Measurements from ENCODE around the gene GAREM2.

The GAREM2 gene

GRCh38 chr2:26191316-26192159 is 18.6 kb downstream of the GAREM2 start:
- ATAC-seq: no peak
- no peaks in the 10 kb centered on the region for H3K9me3 Mint-ChIP-seq
- DNase-seq (ENCODE audit: low spot score in 2 of 2): no peak
- H3K4me3 Mint-ChIP-seq: no peak overlapping the region
- peaks cover 53% of the 10 kb centered on the region for H3K36me3 Mint-ChIP-seq
- H3K4me1 Mint-ChIP-seq: peaks cover 5% of the 10 kb centered on the region
- peak overlapping the region; percentile 69 for H3K27ac Mint-ChIP-seq

GRCh38 chr2:26193578-26194231 is 20.8 kb downstream of the GAREM2 start:
- H3K4me3 Mint-ChIP-seq: no peak overlapping the region
- no peak for DNase-seq (ENCODE audit: low spot score in 2 of 2)
- peaks cover 75% of the 10 kb centered on the region for H3K36me3 Mint-ChIP-seq
- H3K27ac Mint-ChIP-seq: peak overlapping the region; percentile 80
- peak; percentile 61 for ATAC-seq
- H3K4me1 Mint-ChIP-seq: peaks cover 5% of the 10 kb centered on the region
- no peaks in the 10 kb centered on the region for H3K9me3 Mint-ChIP-seq

GRCh38 chr2:26195040-26195984 is 22.4 kb downstream of the GAREM2 start:
- ATAC-seq: no peak
- peak overlapping the region; percentile 80 for H3K27ac Mint-ChIP-seq
- no peak for DNase-seq (ENCODE audit: low spot score in 2 of 2)
- H3K36me3 Mint-ChIP-seq: peaks cover 91% of the 10 kb centered on the region
- peaks cover 5% of the 10 kb centered on the region for H3K4me1 Mint-ChIP-seq
- no peak overlapping the region for H3K4me3 Mint-ChIP-seq
- H3K9me3 Mint-ChIP-seq: no peaks in the 10 kb centered on the region

- no peak for ATAC-seq
These were observed 24.0 kb downstream of the GAREM2 start for GRCh38 chr2:26196683-26197418.

GRCh38 chr2:26197516-26197915 is 24.6 kb downstream of the GAREM2 start:
- H3K4me1 Mint-ChIP-seq: peaks cover 5% of the 10 kb centered on the region
- DNase-seq (ENCODE audit: low spot score in 2 of 2) (no peak), ATAC-seq (no peak)
- H3K9me3 Mint-ChIP-seq: no peaks in the 10 kb centered on the region
- H3K27ac Mint-ChIP-seq: no peak overlapping the region
- H3K4me3 Mint-ChIP-seq: no peak overlapping the region
- peaks cover 96% of the 10 kb centered on the region for H3K36me3 Mint-ChIP-seq

More at GRCh38 chr2:26196683-26197418, 24.0 kb downstream of the GAREM2 start:
- H3K9me3 Mint-ChIP-seq: no peaks in the 10 kb centered on the region
- H3K36me3 Mint-ChIP-seq: peaks cover 96% of the 10 kb centered on the region
- H3K27ac Mint-ChIP-seq: no peak overlapping the region
- H3K4me1 Mint-ChIP-seq: peaks cover 5% of the 10 kb centered on the region
- no peak for DNase-seq (ENCODE audit: low spot score in 2 of 2)
- no peak overlapping the region for H3K4me3 Mint-ChIP-seq

GRCh38 chr2:26202981-26203490 is 30.1 kb downstream of the GAREM2 start:
- H3K4me3 Mint-ChIP-seq: no peak overlapping the region
- H3K36me3 Mint-ChIP-seq: peaks cover 99% of the 10 kb centered on the region
- H3K9me3 Mint-ChIP-seq: no peaks in the 10 kb centered on the region
- DNase-seq (ENCODE audit: low spot score in 2 of 2) (peak in 1 of 2 donors; percentile 26), ATAC-seq (no peak)
- peak overlapping the region; percentile 26 for H3K27ac Mint-ChIP-seq
- no peaks in the 10 kb centered on the region for H3K4me1 Mint-ChIP-seq

GRCh38 chr2:26203906-26204305 is 31.0 kb downstream of the GAREM2 start:
- H3K4me1 Mint-ChIP-seq: no peaks in the 10 kb centered on the region
- H3K36me3 Mint-ChIP-seq: peaks cover 99% of the 10 kb centered on the region
- H3K27ac Mint-ChIP-seq: peak overlapping the region; percentile 26
- ATAC-seq (no peak), DNase-seq (ENCODE audit: low spot score in 2 of 2) (peak in 1 of 2 donors; percentile 43)
- no peak overlapping the region for H3K4me3 Mint-ChIP-seq
- no peaks in the 10 kb centered on the region for H3K9me3 Mint-ChIP-seq

GRCh38 chr2:26212011-26212410 is 39.1 kb downstream of the GAREM2 start:
- no peak for ATAC-seq

GRCh38 chr2:26214759-26215158 is 41.9 kb downstream of the GAREM2 start:
- ATAC-seq (no peak), DNase-seq (ENCODE audit: low spot score in 2 of 2) (no peak)
- no peak overlapping the region for H3K4me3 Mint-ChIP-seq
- no peaks in the 10 kb centered on the region for H3K9me3 Mint-ChIP-seq
- H3K36me3 Mint-ChIP-seq: peaks cover 83% of the 10 kb centered on the region
- H3K4me1 Mint-ChIP-seq: peaks cover 8% of the 10 kb centered on the region
- no peak overlapping the region for H3K27ac Mint-ChIP-seq

More at GRCh38 chr2:26212011-26212410, 39.1 kb downstream of the GAREM2 start:
- H3K36me3 Mint-ChIP-seq: peaks cover 94% of the 10 kb centered on the region
- H3K4me1 Mint-ChIP-seq: peaks cover 5% of the 10 kb centered on the region
- H3K27ac Mint-ChIP-seq: no peak overlapping the region
- H3K9me3 Mint-ChIP-seq: no peaks in the 10 kb centered on the region
- no peak overlapping the region for H3K4me3 Mint-ChIP-seq
- DNase-seq (ENCODE audit: low spot score in 2 of 2): peak in 1 of 2 donors; percentile 12

- Mint-ChIP-seq H3K4me3 (no peak overlapping the region), H3K27ac (no peak overlapping the region), H3K36me3 (peaks cover 72% of the 10 kb centered on the region), H3K4me1 (peaks cover 15% of the 10 kb centered on the region), H3K9me3 (no peaks in the 10 kb centered on the region)
- ATAC-seq (no peak), DNase-seq (ENCODE audit: low spot score in 2 of 2) (peak in 1 of 2 donors; percentile 25)
These were observed 42.9 kb downstream of the GAREM2 start for GRCh38 chr2:26215833-26216232.

- Mint-ChIP-seq H3K36me3 (peaks cover 65% of the 10 kb centered on the region), H3K9me3 (no peaks in the 10 kb centered on the region), H3K4me1 (peaks cover 15% of the 10 kb centered on the region), H3K27ac (no peak overlapping the region), H3K4me3 (no peak overlapping the region)
- no peak for ATAC-seq
- peak in 1 of 2 donors; percentile 8 for DNase-seq (ENCODE audit: low spot score in 2 of 2)
These were observed 43.7 kb downstream of the GAREM2 start for GRCh38 chr2:26216587-26216986.

- Mint-ChIP-seq H3K4me1 (peaks cover 15% of the 10 kb centered on the region), H3K4me3 (no peak overlapping the region), H3K9me3 (no peaks in the 10 kb centered on the region)
These were observed 44.8 kb downstream of the GAREM2 start for GRCh38 chr2:26217720-26218119.

GRCh38 chr2:26223018-26223417 is 50.1 kb downstream of the GAREM2 start:
- no peak for ATAC-seq
- H3K27ac Mint-ChIP-seq: no peak overlapping the region
- peaks cover 50% of the 10 kb centered on the region for H3K36me3 Mint-ChIP-seq
- peaks cover 8% of the 10 kb centered on the region for H3K4me1 Mint-ChIP-seq
- no peaks in the 10 kb centered on the region for H3K9me3 Mint-ChIP-seq
- DNase-seq (ENCODE audit: low spot score in 2 of 2): no peak
- H3K4me3 Mint-ChIP-seq: no peak overlapping the region

More at GRCh38 chr2:26217720-26218119, 44.8 kb downstream of the GAREM2 start:
- DNase-seq (ENCODE audit: low spot score in 2 of 2) (peak in 1 of 2 donors; percentile 22), ATAC-seq (no peak)
- Mint-ChIP-seq H3K27ac (no peak overlapping the region), H3K36me3 (peaks cover 53% of the 10 kb centered on the region)

GRCh38 chr2:26224095-26224494 is 51.2 kb downstream of the GAREM2 start:
- H3K9me3 Mint-ChIP-seq: no peaks in the 10 kb centered on the region
- DNase-seq (ENCODE audit: low spot score in 2 of 2) (no peak), ATAC-seq (no peak)
- H3K27ac Mint-ChIP-seq: no peak overlapping the region
- peaks cover 8% of the 10 kb centered on the region for H3K4me1 Mint-ChIP-seq
- no peak overlapping the region for H3K4me3 Mint-ChIP-seq
- peaks cover 55% of the 10 kb centered on the region for H3K36me3 Mint-ChIP-seq

Data from stimulated activated effector memory CD8-positive, alpha-beta T cell treated with anti-CD3 and anti-CD28 coated beads, Interleukin-12 subunit alpha, Interleukin-12 subunit beta, amount 100 ng/mL, for 72 hours (primary cell).